DND-41 (cell line): ENCODE data around the gene CIB2.

ENCODE experiments used
- ATAC-seq: fragments of 200-7000 bp; cut with Tn5 transposase; 3 replicates; pipeline ENCODE4 v1.9.1; 2021; ENCODE audit warnings: low read depth; ENCODE audit not compliant: insufficient read depth
- DNase-seq: peaks from one replicate; pipeline ENCODE4 v3.0.0-alpha.2; 2020
- H2AFZ ChIP-seq: 2 replicates; pipeline ENCODE4 v1.6.0; 2012; ENCODE audit warnings: low read depth, low read length
- H3K27ac ChIP-seq: 2 replicates; pipeline ENCODE4 v1.5.1; 2012; ENCODE audit warnings: low read length, inconsistent platforms
- H3K27me3 ChIP-seq: fragments of 200-600 bp; sonication (generic); 2 replicates; pipeline ENCODE4 v1.6.0; 2012; ENCODE audit warnings: low read length, mild to moderate bottlenecking, inconsistent platforms; ENCODE audit not compliant: insufficient read depth, poor library complexity
- H3K36me3 ChIP-seq: 2 replicates; pipeline ENCODE4 v1.5.1; 2012; ENCODE audit warnings: low read length, inconsistent platforms; ENCODE audit not compliant: insufficient read depth
- H3K4me1 ChIP-seq: 2 replicates; pipeline ENCODE4 v1.5.1; 2012; ENCODE audit warnings: mild to moderate bottlenecking, low read length; ENCODE audit not compliant: insufficient read depth
- H3K4me2 ChIP-seq: 2 replicates; pipeline ENCODE4 v1.6.0; 2012; ENCODE audit warnings: mild to moderate bottlenecking, moderate library complexity, low read length, inconsistent platforms; ENCODE audit not compliant: insufficient read depth
- H3K4me3 ChIP-seq, 2 experiments: fragments of 200-600 bp in 1 of 2; shearing (Covaris generic) in 1 of 2; 2 replicates each; pipeline ENCODE4 v1.5.1; 2012 to 2016; ENCODE audit warnings: inconsistent platforms in 2 of 2, low read length in 2 of 2, mild to moderate bottlenecking in 2 of 2, low read depth in 1 of 2, moderate library complexity in 1 of 2
- H3K79me2 ChIP-seq: 2 replicates; pipeline ENCODE4 v1.6.0; 2012; ENCODE audit warnings: low read length, inconsistent platforms; ENCODE audit not compliant: insufficient read depth
- H3K9ac ChIP-seq: 2 replicates; pipeline ENCODE4 v1.6.0; 2012; ENCODE audit warnings: low read depth, mild to moderate bottlenecking, inconsistent platforms, low read length, moderate library complexity
- H3K9me3 ChIP-seq: 2 replicates; pipeline ENCODE4 v1.5.1; 2012; ENCODE audit warnings: low read length, moderate library complexity, mild to moderate bottlenecking, inconsistent platforms; ENCODE audit not compliant: insufficient read depth, severe bottlenecking
- H4K20me1 ChIP-seq: 2 replicates; pipeline ENCODE4 v1.6.0; 2012; ENCODE audit warnings: low read length; ENCODE audit not compliant: insufficient read depth
- EZH2 ChIP-seq: IDR thresholded peaks from 3 replicates; pipeline ENCODE4 v1.6.1; 2012; ENCODE audit warnings: borderline replicate concordance, low read depth, mild to moderate bottlenecking, moderate library complexity, low read length, inconsistent platforms; ENCODE audit not compliant: severe bottlenecking
- TF ChIP-seq, protein P1 (sequence below): IDR thresholded peaks from 2 replicates; pipeline ENCODE4 v1.5.1; 2012; ENCODE audit warnings: borderline replicate concordance, low read length, moderate library complexity, mild to moderate bottlenecking; ENCODE audit not compliant: poor library complexity, severe bottlenecking; ENCODE audit errors: extremely low read depth

The CIB2 gene

DNA sequence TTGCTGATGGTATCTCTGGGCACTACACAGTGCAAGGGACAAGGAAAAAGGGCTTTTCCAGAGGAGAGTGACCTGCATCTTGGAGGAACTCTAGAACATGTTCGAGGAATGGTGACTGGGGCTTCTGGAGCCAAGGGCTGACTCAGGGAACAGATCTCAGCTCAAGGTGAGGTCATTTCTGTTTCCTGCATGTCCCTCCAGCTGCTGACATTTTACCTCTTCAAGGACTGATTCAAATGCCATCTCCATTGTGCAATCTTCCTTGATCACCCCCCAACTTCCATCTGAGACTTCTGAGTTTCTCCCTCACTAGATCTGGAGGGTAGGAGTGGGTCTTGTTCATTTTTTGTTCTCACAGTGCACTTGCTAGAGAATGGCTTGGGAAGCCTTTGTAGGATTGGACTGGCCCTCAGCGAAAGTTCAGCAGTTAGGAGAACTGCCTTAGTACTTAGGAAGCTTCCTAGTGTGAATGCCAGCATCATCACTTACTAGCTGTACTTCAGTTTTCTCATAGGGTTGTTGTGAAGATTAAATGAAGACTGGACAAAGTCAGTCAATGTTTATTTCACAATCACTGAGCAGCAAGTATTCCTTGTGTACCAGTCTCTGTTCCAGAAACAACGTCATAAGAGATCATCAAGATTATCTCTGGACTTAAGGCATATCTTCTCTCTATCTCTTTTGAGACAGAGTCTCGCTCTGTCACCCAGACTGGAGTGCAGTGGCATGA lies 15.3 kb upstream of the CIB2 start:
- Histone ChIP-seq H3K9ac (no peak overlapping the region), H2AFZ (no peak overlapping the region), H3K4me1 (peaks cover 29% of the 10 kb centered on the region), H3K36me3 (no peaks in the 10 kb centered on the region; the same call in 1 of the 2 replicates), H3K79me2 (peaks cover 30% of the 10 kb centered on the region), H3K27ac (no peak overlapping the region), H3K4me3 (no peak overlapping the region), H3K4me2 (no peak overlapping the region), H3K27me3 (no peaks in the 10 kb centered on the region), H4K20me1 (peaks cover 4% of the 10 kb centered on the region), H3K9me3 (no peaks in the 10 kb centered on the region)
- ATAC-seq (no peak), DNase-seq (no peak)
- TF ChIP-seq, protein P1, sequence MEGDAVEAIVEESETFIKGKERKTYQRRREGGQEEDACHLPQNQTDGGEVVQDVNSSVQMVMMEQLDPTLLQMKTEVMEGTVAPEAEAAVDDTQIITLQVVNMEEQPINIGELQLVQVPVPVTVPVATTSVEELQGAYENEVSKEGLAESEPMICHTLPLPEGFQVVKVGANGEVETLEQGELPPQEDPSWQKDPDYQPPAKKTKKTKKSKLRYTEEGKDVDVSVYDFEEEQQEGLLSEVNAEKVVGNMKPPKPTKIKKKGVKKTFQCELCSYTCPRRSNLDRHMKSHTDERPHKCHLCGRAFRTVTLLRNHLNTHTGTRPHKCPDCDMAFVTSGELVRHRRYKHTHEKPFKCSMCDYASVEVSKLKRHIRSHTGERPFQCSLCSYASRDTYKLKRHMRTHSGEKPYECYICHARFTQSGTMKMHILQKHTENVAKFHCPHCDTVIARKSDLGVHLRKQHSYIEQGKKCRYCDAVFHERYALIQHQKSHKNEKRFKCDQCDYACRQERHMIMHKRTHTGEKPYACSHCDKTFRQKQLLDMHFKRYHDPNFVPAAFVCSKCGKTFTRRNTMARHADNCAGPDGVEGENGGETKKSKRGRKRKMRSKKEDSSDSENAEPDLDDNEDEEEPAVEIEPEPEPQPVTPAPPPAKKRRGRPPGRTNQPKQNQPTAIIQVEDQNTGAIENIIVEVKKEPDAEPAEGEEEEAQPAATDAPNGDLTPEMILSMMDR, result no peak
- TF ChIP-seq EZH2, result no peak

DNA sequence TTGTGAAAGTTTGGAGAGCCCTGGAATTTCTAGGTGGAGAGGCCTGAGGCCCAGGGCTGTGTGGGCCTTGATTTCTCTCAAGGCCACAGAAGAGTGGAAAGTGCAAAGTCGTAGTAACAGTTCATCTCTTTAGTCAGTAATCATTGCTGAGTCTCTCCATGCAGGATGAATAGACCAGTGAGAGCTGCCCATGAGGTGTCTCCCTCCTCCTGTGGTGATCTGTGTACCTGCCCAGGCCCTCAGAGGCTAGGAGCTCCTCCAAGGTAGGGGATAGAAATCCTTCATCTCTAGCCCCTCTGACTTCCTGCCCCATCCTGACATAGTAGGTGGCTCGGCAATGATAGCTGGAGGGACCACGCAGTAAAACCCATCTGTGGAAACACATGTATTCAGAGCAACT lies 11.1 kb upstream of the CIB2 start:
- Histone ChIP-seq H3K4me2 (no peak overlapping the region), H3K9me3 (no peaks in the 10 kb centered on the region), H3K27ac (no peak overlapping the region), H4K20me1 (no peaks in the 10 kb centered on the region), H3K9ac (no peak overlapping the region), H3K36me3 (no peaks in the 10 kb centered on the region), H3K27me3 (no peaks in the 10 kb centered on the region), H3K4me1 (no peaks in the 10 kb centered on the region), H3K79me2 (no peaks in the 10 kb centered on the region), H2AFZ (no peak overlapping the region), H3K4me3 (no peak overlapping the region)
- DNase-seq (no peak), ATAC-seq (no peak)
- TF ChIP-seq, protein P1, result no peak
- no peak for TF ChIP-seq EZH2

DNA sequence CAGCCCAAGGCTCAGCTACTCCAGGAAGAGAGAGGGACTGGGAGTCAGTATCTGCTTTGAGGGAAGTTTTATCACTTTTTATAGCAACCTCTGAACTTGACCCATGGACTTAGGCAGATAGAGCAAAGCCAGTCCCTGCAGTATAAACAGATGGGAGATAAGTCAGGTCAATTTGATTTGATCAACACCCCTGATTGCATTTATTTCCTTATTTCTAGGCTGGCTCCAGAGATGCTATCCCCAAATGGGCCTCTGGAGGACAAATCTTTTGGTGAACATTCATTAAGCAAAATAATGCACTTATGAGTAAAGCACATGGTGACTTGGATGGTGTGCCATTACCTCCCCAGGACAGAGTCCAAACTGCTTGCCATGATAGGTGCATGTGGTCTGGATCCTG lies 9.0 kb upstream of the CIB2 start:
- Histone ChIP-seq H3K27me3 (no peaks in the 10 kb centered on the region), H4K20me1 (no peaks in the 10 kb centered on the region), H3K4me2 (no peak overlapping the region), H3K9ac (no peak overlapping the region), H2AFZ (no peak overlapping the region), H3K27ac (no peak overlapping the region), H3K4me3 (no peak overlapping the region), H3K79me2 (no peaks in the 10 kb centered on the region), H3K4me1 (no peaks in the 10 kb centered on the region), H3K36me3 (no peaks in the 10 kb centered on the region), H3K9me3 (no peaks in the 10 kb centered on the region)
- no peak for ATAC-seq
- TF ChIP-seq, protein P1, result no peak
- no peak for TF ChIP-seq EZH2
- DNase-seq, result no peak

DNA sequence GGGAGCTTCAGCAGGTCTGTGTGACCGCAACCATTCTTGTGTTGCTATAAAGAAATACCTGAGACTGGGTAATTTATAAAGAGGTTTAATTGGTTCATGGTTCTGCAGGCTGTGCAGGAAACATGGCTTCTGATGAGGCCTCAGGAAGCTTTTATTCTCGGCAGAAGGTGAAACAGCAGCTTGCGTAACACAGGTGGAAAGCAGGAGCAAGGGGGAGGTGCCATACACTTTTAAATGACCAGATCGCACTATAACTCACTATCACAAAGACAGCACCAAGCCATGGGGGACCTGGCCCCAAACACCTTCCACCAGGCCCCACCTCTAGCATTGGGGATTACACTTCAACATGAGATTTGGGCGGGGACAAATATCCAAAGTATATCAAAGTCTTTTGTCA lies 8.3 kb upstream of the CIB2 start:
- Histone ChIP-seq H3K4me3 (no peak overlapping the region), H3K9me3 (no peaks in the 10 kb centered on the region), H2AFZ (no peak overlapping the region), H3K4me2 (no peak overlapping the region), H3K36me3 (no peaks in the 10 kb centered on the region), H3K27me3 (no peaks in the 10 kb centered on the region), H3K4me1 (no peaks in the 10 kb centered on the region), H3K27ac (no peak overlapping the region), H3K9ac (no peak overlapping the region), H4K20me1 (no peaks in the 10 kb centered on the region), H3K79me2 (no peaks in the 10 kb centered on the region)
- ATAC-seq (no peak), DNase-seq (no peak)
- TF ChIP-seq EZH2, result no peak
- TF ChIP-seq, protein P1, result no peak
